ENCODE measurements around the gene NCBP2.

DNA sequence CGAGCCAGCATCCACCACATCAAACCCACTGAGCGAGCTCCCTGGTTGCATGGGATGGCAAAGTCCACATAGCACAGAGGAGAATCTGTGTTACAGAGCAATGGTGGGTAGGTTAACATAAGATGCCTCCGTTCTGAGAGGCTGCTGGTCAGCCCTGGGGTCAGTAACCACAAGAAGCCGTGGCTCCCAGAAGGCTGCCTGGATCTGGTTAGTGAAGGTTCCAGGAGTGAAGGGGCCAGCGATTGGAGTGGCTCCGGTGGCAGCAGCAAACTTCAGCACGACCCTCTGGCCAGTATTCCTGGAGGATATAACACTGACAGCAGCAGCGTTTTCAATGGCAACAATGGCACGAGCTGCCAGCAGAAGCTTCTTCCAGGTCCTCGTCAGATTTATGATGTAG is 44.7 kb upstream of the NCBP2 start:
- TF ChIP-seq, protein P1, sequence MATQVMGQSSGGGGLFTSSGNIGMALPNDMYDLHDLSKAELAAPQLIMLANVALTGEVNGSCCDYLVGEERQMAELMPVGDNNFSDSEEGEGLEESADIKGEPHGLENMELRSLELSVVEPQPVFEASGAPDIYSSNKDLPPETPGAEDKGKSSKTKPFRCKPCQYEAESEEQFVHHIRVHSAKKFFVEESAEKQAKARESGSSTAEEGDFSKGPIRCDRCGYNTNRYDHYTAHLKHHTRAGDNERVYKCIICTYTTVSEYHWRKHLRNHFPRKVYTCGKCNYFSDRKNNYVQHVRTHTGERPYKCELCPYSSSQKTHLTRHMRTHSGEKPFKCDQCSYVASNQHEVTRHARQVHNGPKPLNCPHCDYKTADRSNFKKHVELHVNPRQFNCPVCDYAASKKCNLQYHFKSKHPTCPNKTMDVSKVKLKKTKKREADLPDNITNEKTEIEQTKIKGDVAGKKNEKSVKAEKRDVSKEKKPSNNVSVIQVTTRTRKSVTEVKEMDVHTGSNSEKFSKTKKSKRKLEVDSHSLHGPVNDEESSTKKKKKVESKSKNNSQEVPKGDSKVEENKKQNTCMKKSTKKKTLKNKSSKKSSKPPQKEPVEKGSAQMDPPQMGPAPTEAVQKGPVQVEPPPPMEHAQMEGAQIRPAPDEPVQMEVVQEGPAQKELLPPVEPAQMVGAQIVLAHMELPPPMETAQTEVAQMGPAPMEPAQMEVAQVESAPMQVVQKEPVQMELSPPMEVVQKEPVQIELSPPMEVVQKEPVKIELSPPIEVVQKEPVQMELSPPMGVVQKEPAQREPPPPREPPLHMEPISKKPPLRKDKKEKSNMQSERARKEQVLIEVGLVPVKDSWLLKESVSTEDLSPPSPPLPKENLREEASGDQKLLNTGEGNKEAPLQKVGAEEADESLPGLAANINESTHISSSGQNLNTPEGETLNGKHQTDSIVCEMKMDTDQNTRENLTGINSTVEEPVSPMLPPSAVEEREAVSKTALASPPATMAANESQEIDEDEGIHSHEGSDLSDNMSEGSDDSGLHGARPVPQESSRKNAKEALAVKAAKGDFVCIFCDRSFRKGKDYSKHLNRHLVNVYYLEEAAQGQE (IDR thresholded peaks at IDR 0.05; ENCODE audit: low read depth) = no peak
- TF ChIP-seq TAF1 (IDR thresholded peaks at IDR 0.05; ENCODE audit: low read depth) (no peak), EGR1 (IDR thresholded peaks at IDR 0.05) (no peak)
